GM12875 (cell line): ENCODE results near the gene PLXNA4.

ENCODE experiments used
- H3K4me3 ChIP-seq: one replicate; pipeline ENCODE4 v1.5.1; 2011; ENCODE audit warnings: low read depth, low read length, control low read depth
- CTCF ChIP-seq: IDR thresholded peaks from 2 replicates; pipeline ENCODE4 v1.5.1; 2011; ENCODE audit warnings: low read depth, mild to moderate bottlenecking, control low read depth, inconsistent platforms, low read length, moderate library complexity, borderline replicate concordance; ENCODE audit not compliant: insufficient read depth

The PLXNA4 gene

DNA sequence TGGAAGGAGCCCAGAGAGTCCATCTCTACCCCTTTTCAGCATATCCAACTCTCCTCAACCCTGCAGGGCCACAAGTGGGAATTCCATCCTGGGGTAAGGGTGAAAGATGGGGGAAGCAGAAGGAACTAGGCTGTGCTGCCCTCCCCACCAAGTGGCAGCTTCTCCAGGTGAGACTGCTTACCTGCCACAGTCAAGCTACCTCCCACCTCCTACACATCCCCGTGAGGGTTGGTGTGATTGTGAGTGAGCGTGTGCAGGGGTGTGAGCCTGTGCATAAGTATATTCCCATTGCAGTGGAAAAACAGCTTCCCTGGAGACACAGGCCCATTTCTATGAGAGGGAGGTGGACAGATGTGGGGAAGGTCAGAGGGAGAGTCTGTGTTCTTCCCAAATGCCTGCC, 376.6 kb downstream of the PLXNA4 start:
- no peak for TF ChIP-seq CTCF
- H3K4me3 ChIP-seq: no peak overlapping the region

DNA sequence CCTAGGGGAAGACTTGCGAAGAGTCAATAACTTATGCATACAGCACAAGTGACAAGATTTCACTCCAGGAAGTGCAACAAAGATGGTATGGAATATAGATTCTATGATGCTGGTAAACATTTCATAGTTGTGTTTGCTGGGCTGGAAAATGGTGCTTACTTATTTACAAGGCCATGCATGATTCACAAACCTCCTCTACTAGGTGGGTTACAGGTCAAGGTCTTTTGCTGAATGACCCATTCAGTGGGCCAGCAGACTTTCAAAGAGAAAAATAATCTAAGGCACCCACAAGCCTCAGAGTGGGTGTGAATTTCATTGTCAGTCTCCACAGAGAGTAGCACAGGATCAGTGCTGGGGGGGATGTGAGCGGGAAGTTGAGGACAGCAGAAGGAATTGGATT, 378.5 kb downstream of the PLXNA4 start:
- TF ChIP-seq CTCF: no peak
- H3K4me3 ChIP-seq: no peak overlapping the region

- no peak for TF ChIP-seq CTCF
- H3K4me3 ChIP-seq: no peak overlapping the region
Measured at GRCh38 chr7:132193898-132194297, 382.4 kb downstream of the PLXNA4 start.

DNA sequence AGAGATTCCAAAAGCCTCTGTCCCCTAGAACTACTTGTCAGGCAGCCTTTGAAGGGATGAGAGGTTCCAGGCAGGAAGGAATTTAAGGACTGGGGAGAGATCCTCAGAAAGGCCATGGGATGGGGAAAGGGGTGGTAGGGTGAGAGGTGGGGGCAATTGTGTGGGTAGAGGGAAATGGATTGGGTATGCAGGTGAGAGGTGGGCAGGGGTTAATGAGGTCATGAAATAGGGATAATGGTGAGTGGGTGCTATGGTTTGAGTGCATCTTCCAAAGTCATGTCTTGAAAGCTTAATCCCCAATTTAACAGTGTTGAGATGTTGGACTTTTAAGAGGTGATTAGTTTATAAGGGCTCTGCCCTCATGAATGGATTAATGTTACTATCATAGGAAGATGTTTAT, 383.5 kb downstream of the PLXNA4 start:
- H3K4me3 ChIP-seq: no peak overlapping the region
- no peak for TF ChIP-seq CTCF

DNA sequence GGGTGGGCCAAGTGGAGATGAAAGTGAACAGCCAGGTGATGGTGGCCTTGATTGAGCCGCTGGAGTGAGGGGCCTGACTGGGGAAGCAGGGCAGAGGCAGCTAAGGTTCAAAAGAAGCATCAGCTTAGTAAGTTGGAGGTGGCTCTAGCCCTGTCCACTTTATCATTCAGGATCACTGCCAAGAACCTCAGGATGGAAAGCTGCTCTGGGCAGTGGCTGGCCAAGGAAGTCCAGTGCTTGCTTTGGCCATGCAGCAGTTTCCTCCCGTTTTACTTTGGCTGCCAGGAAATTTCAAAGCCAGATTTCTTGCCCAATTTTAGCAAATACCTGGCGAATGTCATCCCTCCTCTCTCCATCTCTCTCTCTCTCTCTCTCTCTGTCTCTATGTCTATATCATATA, 384.9 kb downstream of the PLXNA4 start:
- no peak overlapping the region for H3K4me3 ChIP-seq
- no peak for TF ChIP-seq CTCF

- H3K4me3 ChIP-seq: no peak overlapping the region
- TF ChIP-seq CTCF: no peak
Measured at GRCh38 chr7:132190683-132191082, 385.6 kb downstream of the PLXNA4 start.

DNA sequence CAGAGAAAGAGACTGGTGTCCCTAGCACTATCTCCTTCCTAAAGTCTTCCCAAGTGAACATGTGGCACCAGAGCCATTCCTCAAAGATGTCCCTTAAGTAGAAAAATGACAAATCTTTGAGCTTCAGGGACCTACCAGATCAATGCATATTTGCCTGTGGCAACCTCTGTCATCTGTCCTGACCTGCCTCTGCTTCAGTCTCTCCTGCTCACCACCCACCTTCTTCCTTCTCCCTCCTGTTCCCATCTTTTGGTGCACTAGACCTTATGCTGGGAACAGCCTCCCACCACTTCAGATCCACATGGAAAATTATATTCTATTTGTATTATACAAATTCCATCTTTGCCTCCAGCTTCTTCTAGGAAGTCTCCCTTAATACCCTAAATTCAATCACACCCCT, 386.4 kb downstream of the PLXNA4 start:
- no peak overlapping the region for H3K4me3 ChIP-seq
- TF ChIP-seq CTCF: no peak
